GM12875 (cell line): Measurements from ENCODE around the gene SESN2.

ENCODE experiments used
- H3K4me3 ChIP-seq: one replicate; pipeline ENCODE4 v1.5.1; 2011; ENCODE audit warnings: low read depth, low read length, control low read depth
- CTCF ChIP-seq: IDR thresholded peaks from 2 replicates; pipeline ENCODE4 v1.5.1; 2011; ENCODE audit warnings: low read depth, mild to moderate bottlenecking, control low read depth, inconsistent platforms, low read length, moderate library complexity, borderline replicate concordance; ENCODE audit not compliant: insufficient read depth

SESN2 gene

GRCh38 chr1:28259252-28259933, at the start of gene SESN2:
TSS of gene SESN2 (plus strand) at chr1:28259518. CDS start at chr1:28259848, 330 bp downstream.
- H3K4me3 ChIP-seq, result peak within 1 kb of the TSS; percentile 96
- no peak for TF ChIP-seq CTCF

- H3K4me3 ChIP-seq, result no peak overlapping the region
- no peak for TF ChIP-seq CTCF
Measured at GRCh38 chr1:28209700-28210099, 49.6 kb upstream of the SESN2 start.

GRCh38 chr1:28213315-28213714, 46.0 kb upstream of the SESN2 start:
- no peak overlapping the region for H3K4me3 ChIP-seq
- no peak for TF ChIP-seq CTCF

GRCh38 chr1:28229089-28229488, 30.2 kb upstream of the SESN2 start:
- H3K4me3 ChIP-seq, result no peak overlapping the region
- no peak for TF ChIP-seq CTCF

GRCh38 chr1:28229996-28230395, 29.3 kb upstream of the SESN2 start:
- no peak for TF ChIP-seq CTCF
- no peak overlapping the region for H3K4me3 ChIP-seq

- no peak for TF ChIP-seq CTCF
- peak within 1 kb of the TSS; percentile 74 for H3K4me3 ChIP-seq
Measured at GRCh38 chr1:28232558-28233263, 26.6 kb upstream of the SESN2 start, which contains the start of gene DNAJC8. TSS of gene DNAJC8 (minus strand) at chr1:28233029. CDS start at chr1:28232998, 31 bp downstream.

GRCh38 chr1:28233264-28233606, 26.1 kb upstream of the SESN2 start:
- TF ChIP-seq CTCF, result no peak
- no peak overlapping the region for H3K4me3 ChIP-seq
